H1 (cell line): ENCODE results near the gene PPARD. TPM values are rescaled to one million over a fixed set of nuclear protein-coding genes. Genes with fewer than 3 reads are reported as not detected.

Source experiments
- ASH2L ChIP-seq: fragments of 200-600, 300-600 bp; sonication (generic); IDR thresholded peaks from one replicate; pipeline ENCODE4 v1.7.1; 2017; ENCODE audit warnings: low read length
- CBX5 ChIP-seq: fragments of 300-800, 300-1000 bp; sonication (generic); IDR thresholded peaks from 2 replicates; pipeline ENCODE4 v1.7.1; 2016; ENCODE audit warnings: antibody characterized with exemption, low read length, low read depth
- CHD1 ChIP-seq: IDR thresholded peaks from 2 replicates; pipeline ENCODE4 v1.6.1; 2012; ENCODE audit warnings: low read depth, low read length, improper control_type of control experiment
- CHD2 ChIP-seq: IDR thresholded peaks from 2 replicates; pipeline ENCODE4 v1.6.1; 2012; ENCODE audit warnings: low read length, improper control_type of control experiment
- CTBP2 ChIP-seq: IDR thresholded peaks from 2 replicates; pipeline ENCODE4 v1.7.0; 2011; ENCODE audit warnings: borderline replicate concordance, mild to moderate bottlenecking, moderate library complexity, mixed read lengths, low read length; ENCODE audit not compliant: insufficient read depth, insufficient read length
- GABPA ChIP-seq: IDR thresholded peaks from 2 replicates; pipeline ENCODE4 v1.6.1; 2011; ENCODE audit warnings: mild to moderate bottlenecking, low read length, moderate library complexity, borderline replicate concordance; ENCODE audit not compliant: insufficient read depth
- HDAC6 ChIP-seq: IDR thresholded peaks from one replicate; pipeline ENCODE4 v1.7.1; 2012; ENCODE audit warnings: low read depth, mild to moderate bottlenecking, inconsistent platforms, low read length, moderate library complexity
- JUND ChIP-seq: IDR thresholded peaks from 2 replicates; pipeline ENCODE4 v1.6.1; 2011; ENCODE audit warnings: mild to moderate bottlenecking, improper control_type of control experiment, low read length
- KDM4A ChIP-seq: IDR thresholded peaks from one replicate; pipeline ENCODE4 v1.7.1; 2012; ENCODE audit warnings: low read depth, mild to moderate bottlenecking, moderate library complexity, low read length, inconsistent platforms; ENCODE audit not compliant: severe bottlenecking
- NANOG ChIP-seq: IDR thresholded peaks from 2 replicates; pipeline ENCODE4 v1.6.1; 2011; ENCODE audit warnings: low read length, low read depth, mild to moderate bottlenecking, inconsistent platforms; ENCODE audit not compliant: insufficient read depth, poor library complexity, severe bottlenecking
- NRF1 ChIP-seq: IDR thresholded peaks from 2 replicates; pipeline ENCODE4 v1.6.1; 2011; ENCODE audit warnings: mild to moderate bottlenecking, low read depth, low read length, improper control_type of control experiment
- POLR2A ChIP-seq, 2 experiments: IDR thresholded peaks; 1 replicate in 1 of 2; 2 replicates in 1 of 2; pipeline ENCODE4 v1.6.1; 2011; ENCODE audit warnings: low read depth in 2 of 2, low read length in 2 of 2, mild to moderate bottlenecking in 2 of 2; ENCODE audit errors: control extremely low read depth in 1 of 2
- POLR2AphosphoS5 ChIP-seq: IDR thresholded peaks from 2 replicates; pipeline ENCODE4 v1.6.1; 2011; ENCODE audit warnings: low read depth, low read length
- POU5F1 ChIP-seq: IDR thresholded peaks from 2 replicates; pipeline ENCODE4 v1.6.1; 2011; ENCODE audit warnings: low read depth, mild to moderate bottlenecking, low read length, moderate library complexity
- RNF2 ChIP-seq: fragments of 200-900, 300-1000 bp; sonication (generic); IDR thresholded peaks from 2 replicates; pipeline ENCODE4 v1.7.1; 2016; ENCODE audit warnings: borderline replicate concordance, low read depth, mild to moderate bottlenecking, antibody characterized with exemption, low read length; ENCODE audit not compliant: poor library complexity, severe bottlenecking; ENCODE audit errors: missing control alignments
- SIN3A ChIP-seq, 2 experiments: IDR thresholded peaks in 1 of 2; conservative IDR thresholded peaks in 1 of 2; 2 replicates each; pipeline ENCODE4 v1.6.1; 2011 to 2012; ENCODE audit warnings: low read length in 2 of 2, improper control_type of control experiment in 1 of 2, low read depth in 1 of 2, mild to moderate bottlenecking in 1 of 2
- SIRT6 ChIP-seq: IDR thresholded peaks from one replicate; pipeline ENCODE4 v1.7.1; 2012; ENCODE audit warnings: low read length, inconsistent platforms
- SIX5 ChIP-seq: IDR thresholded peaks from 2 replicates; pipeline ENCODE4 v1.6.1; 2011; ENCODE audit warnings: mild to moderate bottlenecking, low read depth, low read length
- SP4 ChIP-seq: IDR thresholded peaks from 2 replicates; pipeline ENCODE4 v1.6.1; 2012; ENCODE audit warnings: low read length, inconsistent platforms
- SRF ChIP-seq: IDR thresholded peaks from 2 replicates; pipeline ENCODE4 v1.6.1; 2011; ENCODE audit warnings: mild to moderate bottlenecking, low read depth, low read length, moderate library complexity
- TAF1 ChIP-seq: IDR thresholded peaks from 2 replicates; pipeline ENCODE4 v1.6.1; 2011; ENCODE audit warnings: mild to moderate bottlenecking, low read depth, low read length
- ZNF274 ChIP-seq: IDR thresholded peaks from 2 replicates; pipeline ENCODE4 v1.7.0; 2012; ENCODE audit warnings: low read length, borderline replicate concordance; ENCODE audit errors: extremely low read depth
- polyA plus RNA-seq, 7 experiments: library from polyadenylated mRNA; depleted of rRNA in 3 of 7; stranded (reverse) in 5 of 7; unstranded in 2 of 7; fragments of >200 nt in 5 of 7; fragments of 200-250 nt in 2 of 7; gene quantifications; 1 replicate in 5 of 7; 2 replicates in 1 of 7; 4 replicates in 1 of 7; pipeline versions ENCODE4 v1.2.1 to v1.2.3, GENCODE V29; 2011 to 2013; ENCODE audit warnings: missing spikeins in 2 of 7, mixed read lengths in 2 of 7
- total RNA-seq: library from RNA; stranded (reverse); fragmentation: NEBNext Ultra II Directional; extraction: Animal tissue kit (Norgen Biotek cat#: 25700); gene quantifications from 2 replicates; pipeline ENCODE4 v1.2.1, GENCODE V29; 2021
- TF ChIP-seq, protein P1 (sequence below): IDR thresholded peaks from 2 replicates; pipeline ENCODE4 v1.6.1; 2012; ENCODE audit warnings: inconsistent platforms
- TF ChIP-seq, protein P2 (sequence below): IDR thresholded peaks from 2 replicates; pipeline ENCODE4 v1.6.1; 2012; ENCODE audit warnings: inconsistent platforms

PPARD gene
- total and polyA plus RNA-seq, 2 of the 8 experiments (the other 6 are each of a cell fraction or from before 2014, with no cell fraction given) = 14.6 to 14.9 TPM

DNA sequence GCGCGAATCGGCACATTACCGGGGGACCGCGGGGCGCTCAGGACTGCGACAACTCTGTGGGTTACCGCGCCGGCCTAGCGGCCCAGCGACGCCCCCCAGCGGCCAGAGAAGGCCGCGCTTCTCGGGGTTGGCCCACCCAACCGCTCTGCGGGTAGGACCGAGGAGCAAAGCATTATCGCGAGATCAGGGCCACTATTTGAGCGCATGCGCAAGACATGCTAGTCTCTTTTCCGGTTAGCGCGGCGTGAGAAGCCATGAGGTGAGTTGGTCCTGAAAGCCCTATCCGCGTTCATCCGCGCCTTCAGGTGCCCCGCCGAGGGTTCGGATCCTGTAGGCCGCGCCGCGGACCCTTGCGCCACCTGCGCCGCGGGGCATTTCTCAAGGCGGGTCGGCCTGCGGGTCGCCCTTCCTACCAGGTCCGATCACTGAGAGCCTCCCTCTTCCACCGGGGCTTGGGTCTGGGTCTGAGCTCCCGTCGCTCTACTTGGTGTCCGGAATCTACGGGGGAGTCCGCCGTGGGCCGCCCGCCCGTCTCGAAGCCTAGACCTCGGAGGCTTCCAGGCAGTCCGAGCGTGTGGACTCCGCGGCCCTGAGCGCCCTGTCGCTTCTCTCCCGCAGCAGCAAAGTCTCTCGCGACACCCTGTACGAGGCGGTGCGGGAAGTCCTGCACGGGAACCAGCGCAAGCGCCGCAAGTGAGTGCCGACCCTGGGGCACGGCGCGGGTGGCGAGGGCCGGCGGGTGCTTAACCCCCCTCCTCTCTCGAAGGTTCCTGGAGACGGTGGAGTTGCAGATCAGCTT is 126.0 kb downstream of the PPARD start, which contains the start of gene RPL10A (continued):
- TF ChIP-seq SIN3A (conservative IDR thresholded peaks at IDR 0.05 in 1 of 2, IDR thresholded peaks at IDR 0.05 in 1 of 2; ENCODE audit: low read depth in 1 of 2, low read length in 2 of 2) = no peak; a peak in 1 of 4 replicates
- peak; percentile 64; the same call in 1 of the 2 replicates for TF ChIP-seq SP4
- TF ChIP-seq POLR2AphosphoS5 = peak; percentile 100
- TF ChIP-seq, protein P1, sequence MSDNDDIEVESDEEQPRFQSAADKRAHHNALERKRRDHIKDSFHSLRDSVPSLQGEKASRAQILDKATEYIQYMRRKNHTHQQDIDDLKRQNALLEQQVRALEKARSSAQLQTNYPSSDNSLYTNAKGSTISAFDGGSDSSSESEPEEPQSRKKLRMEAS = peak; percentile 87
- no peak for TF ChIP-seq JUND
- no peak for TF ChIP-seq RNF2
- peak; percentile 40 for TF ChIP-seq NANOG
- peak; percentile 100 for TF ChIP-seq TAF1
- TF ChIP-seq, protein P2, sequence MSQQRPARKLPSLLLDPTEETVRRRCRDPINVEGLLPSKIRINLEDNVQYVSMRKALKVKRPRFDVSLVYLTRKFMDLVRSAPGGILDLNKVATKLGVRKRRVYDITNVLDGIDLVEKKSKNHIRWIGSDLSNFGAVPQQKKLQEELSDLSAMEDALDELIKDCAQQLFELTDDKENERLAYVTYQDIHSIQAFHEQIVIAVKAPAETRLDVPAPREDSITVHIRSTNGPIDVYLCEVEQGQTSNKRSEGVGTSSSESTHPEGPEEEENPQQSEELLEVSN = peak; percentile 44; the same call in 1 of the 2 replicates
- no peak for TF ChIP-seq GABPA
- TF ChIP-seq SIRT6 = no peak
- no peak for TF ChIP-seq CBX5
- TF ChIP-seq ASH2L = peak; percentile 71
- peak; percentile 98 for TF ChIP-seq KDM4A
- TF ChIP-seq SRF = peak; percentile 26; the same call in 1 of the 2 replicates
- no peak for TF ChIP-seq SIX5
- peak; percentile 100 for TF ChIP-seq CHD2
- TF ChIP-seq CTBP2 = peak; percentile 68
- no peak for TF ChIP-seq HDAC6
- TF ChIP-seq NRF1 = peak; percentile 60
- TF ChIP-seq CHD1 = no peak
- no peak for TF ChIP-seq ZNF274
- no peak for TF ChIP-seq POU5F1
- peak in 1 of 2 experiments; percentile 100; a peak in 2 of 3 replicates for TF ChIP-seq POLR2A (IDR thresholded peaks at IDR 0.05; ENCODE audit: control extremely low read depth in 1 of 2, low read depth in 2 of 2, low read length in 2 of 2)
